GM23248 (cell line): Measurements from ENCODE around the gene SLIT3. TPM values are rescaled to one million over a fixed set of nuclear protein-coding genes. Genes with fewer than 3 reads are reported as not detected.

Experiments used
- DNase-seq: peaks from one replicate; pipeline ENCODE4 v3.0.0-alpha.2; 2015
- H2AFZ ChIP-seq: fragments of 200-600 bp; sonication (generic); 2 replicates; pipeline ENCODE4 v1.6.1; 2016; ENCODE audit warnings: antibody characterized with exemption
- H3F3A ChIP-seq: fragments of 200-600 bp; sonication (generic); 2 replicates; pipeline ENCODE4 v1.6.1; 2016; ENCODE audit warnings: mild to moderate bottlenecking, antibody characterized with exemption, mixed run types; ENCODE audit not compliant: insufficient read depth
- H3K27ac ChIP-seq: fragments of 200-600 bp; sonication (generic); 2 replicates; pipeline ENCODE4 v1.5.1; 2016; ENCODE audit warnings: mild to moderate bottlenecking
- H3K27me3 ChIP-seq: fragments of 200-600 bp; sonication (generic); replicated peaks from 2 replicates; pipeline ENCODE4 v1.6.1; 2016; ENCODE audit warnings: mild to moderate bottlenecking; ENCODE audit not compliant: insufficient read depth
- H3K36me3 ChIP-seq: fragments of 200-600 bp; sonication (generic); 2 replicates; pipeline ENCODE4 v1.6.1; 2016; ENCODE audit warnings: low read depth, mild to moderate bottlenecking
- H3K4me1 ChIP-seq: fragments of 200-600 bp; sonication (generic); 2 replicates; pipeline ENCODE4 v1.6.1; 2016; ENCODE audit warnings: mild to moderate bottlenecking; ENCODE audit not compliant: insufficient read depth
- H3K4me2 ChIP-seq: fragments of 200-600 bp; sonication (generic); one replicate; pipeline ENCODE4 v1.6.1; 2016; ENCODE audit warnings: mild to moderate bottlenecking; ENCODE audit not compliant: unreplicated experiment
- H3K4me3 ChIP-seq: fragments of 200-600 bp; sonication (generic); 2 replicates; pipeline ENCODE4 v1.5.1; 2016; ENCODE audit warnings: mild to moderate bottlenecking
- H3K79me2 ChIP-seq: fragments of 200-600 bp; sonication (generic); 2 replicates; pipeline ENCODE4 v1.6.1; 2016; ENCODE audit warnings: mild to moderate bottlenecking; ENCODE audit not compliant: insufficient read depth
- H3K9ac ChIP-seq: fragments of 200-600 bp; sonication (generic); 2 replicates; pipeline ENCODE4 v1.6.1; 2016; ENCODE audit warnings: mild to moderate bottlenecking
- H3K9me2 ChIP-seq: fragments of 200-600 bp; sonication (generic); 2 replicates; pipeline ENCODE4 v1.6.1; 2016; ENCODE audit warnings: mixed run types, mild to moderate bottlenecking, moderate library complexity; ENCODE audit not compliant: insufficient read depth
- H3K9me3 ChIP-seq: fragments of 200-600 bp; sonication (generic); one replicate; pipeline ENCODE4 v1.6.1; 2017; ENCODE audit warnings: low read depth
- H4K20me1 ChIP-seq: fragments of 200-600 bp; sonication (generic); 2 replicates; pipeline ENCODE4 v1.6.0; 2016; ENCODE audit not compliant: insufficient read depth
- EZH2 ChIP-seq: fragments of 200-600 bp; sonication (generic); IDR thresholded peaks from 2 replicates; pipeline ENCODE4 v1.6.1; 2018; ENCODE audit warnings: antibody characterized with exemption, mild to moderate bottlenecking; ENCODE audit not compliant: insufficient read depth, poor library complexity, severe bottlenecking
- EZH2phosphoT487 ChIP-seq: fragments of 200-600 bp; sonication (generic); IDR thresholded peaks from 2 replicates; pipeline ENCODE4 v1.6.1; 2018; ENCODE audit warnings: antibody characterized with exemption, moderate library complexity, mild to moderate bottlenecking, low read depth; ENCODE audit not compliant: insufficient read depth
- WGBS, 2 experiments: methylation state at CpG; one replicate each; pipeline ENCODE4 v1.1.6; 2015 to 2017; ENCODE audit warnings: low lambda C conversion rate in 2 of 2, low coverage in 1 of 2; ENCODE audit errors: missing lambda C conversion rate in 2 of 2; 5-methylcytosine and 5-hydroxymethylcytosine counted together
- in situ Hi-C: fragments of 300-500 bp; cut with MboI; formaldehyde crosslinking; loops from 2 replicates; pipeline ENCODE4 v1.15.0; 2020
- polyA plus RNA-seq: library from polyadenylated mRNA; unstranded; fragments of >200 nt; fragmentation: Nextera tagmentation; extraction: Ambion mirVana; gene quantifications from 2 replicates; pipeline ENCODE4 v1.2.1, GENCODE V29; 2016
- total RNA-seq: library from RNA; depleted of rRNA; stranded (reverse); fragments of >200 nt; shearing (Covaris generic); gene quantifications from 2 replicates; pipeline ENCODE4 v1.2.3, GENCODE V29; 2014

Gene SLIT3
- total and polyA plus RNA-seq, 2 experiments from 2014 or later: 61.9 to 100 TPM

GRCh38 chr5:169201597-169201996 lies 99.3 kb downstream of the SLIT3 start:
- Histone ChIP-seq H3K4me1 (no peaks in the 10 kb centered on the region), H3K27ac (no peak overlapping the region), H3K27me3 (no peaks in the 10 kb centered on the region), H4K20me1 (no peaks in the 10 kb centered on the region), H3K36me3 (no peaks in the 10 kb centered on the region), H3K4me2 (no peak overlapping the region), H2AFZ (no peak overlapping the region), H3K9me3 (no peaks in the 10 kb centered on the region), H3K9me2 (no peaks in the 10 kb centered on the region), H3K4me3 (no peak overlapping the region), H3K9ac (no peak overlapping the region), H3F3A (0 out of 2 replicates have a peak, but pooled peaks cover 3% of the 10 kb centered on the region), H3K79me2 (peaks cover 26% of the 10 kb centered on the region)
- in situ Hi-C loops: no loop called here
- DNase-seq: peak; percentile 31
- no peak for TF ChIP-seq EZH2phosphoT487
- no peak for TF ChIP-seq EZH2

GRCh38 chr5:169200125-169200778 lies 100.7 kb downstream of the SLIT3 start:
- Histone ChIP-seq H3K4me3 (no peak overlapping the region), H3K27ac (no peak overlapping the region), H3K4me1 (peaks cover 8% of the 10 kb centered on the region), H3K27me3 (no peaks in the 10 kb centered on the region), H3F3A (0 out of 2 replicates have a peak, but pooled peaks cover 5% of the 10 kb centered on the region), H3K36me3 (no peaks in the 10 kb centered on the region), H3K4me2 (no peak overlapping the region), H3K9me2 (no peaks in the 10 kb centered on the region), H4K20me1 (no peaks in the 10 kb centered on the region), H3K79me2 (0 out of 2 replicates have a peak, but pooled peaks cover 15% of the 10 kb centered on the region), H2AFZ (no peak overlapping the region), H3K9ac (no peak overlapping the region), H3K9me3 (no peaks in the 10 kb centered on the region)
- in situ Hi-C loops: no loop called here
- WGBS, 2 experiments: 55 to 60% methylated on average over 6 of the region's 6 CpGs
- TF ChIP-seq EZH2: no peak
- no peak for TF ChIP-seq EZH2phosphoT487
- peak; percentile 25 for DNase-seq

- Histone ChIP-seq H3F3A (0 out of 2 replicates have a peak, but pooled peaks cover 13% of the 10 kb centered on the region), H3K4me1 (peaks cover 11% of the 10 kb centered on the region), H4K20me1 (no peaks in the 10 kb centered on the region), H3K4me3 (no peak overlapping the region), H3K27ac (no peak overlapping the region), H3K9ac (no peak overlapping the region), H3K9me3 (no peaks in the 10 kb centered on the region), H3K4me2 (no peak overlapping the region), H3K27me3 (no peaks in the 10 kb centered on the region), H2AFZ (no peak overlapping the region), H3K79me2 (peaks cover 28% of the 10 kb centered on the region; the same call in 1 of the 2 replicates), H3K9me2 (no peaks in the 10 kb centered on the region), H3K36me3 (peaks cover 8% of the 10 kb centered on the region; the same call in 1 of the 2 replicates)
- WGBS, 2 experiments: 100% methylated on average over 1 of the region's 1 CpG
- DNase-seq: no peak
- no peak for TF ChIP-seq EZH2phosphoT487
- no peak for TF ChIP-seq EZH2
- in situ Hi-C loops: no loop called here
Measured at GRCh38 chr5:169197343-169197742, 103.6 kb downstream of the SLIT3 start.

GRCh38 chr5:169196059-169196458 lies 104.9 kb downstream of the SLIT3 start:
- Histone ChIP-seq H3K4me1 (peaks cover 14% of the 10 kb centered on the region), H2AFZ (no peak overlapping the region), H3K9me3 (no peaks in the 10 kb centered on the region), H3K36me3 (peaks cover 13% of the 10 kb centered on the region; the same call in 1 of the 2 replicates), H3K4me3 (no peak overlapping the region), H3K27ac (no peak overlapping the region), H3K4me2 (no peak overlapping the region), H3K79me2 (peaks cover 30% of the 10 kb centered on the region; the same call in 1 of the 2 replicates), H3K9ac (no peak overlapping the region), H4K20me1 (0 out of 2 replicates have a peak, but pooled peaks cover 4% of the 10 kb centered on the region), H3K9me2 (no peaks in the 10 kb centered on the region), H3F3A (0 out of 2 replicates have a peak, but pooled peaks cover 12% of the 10 kb centered on the region), H3K27me3 (no peaks in the 10 kb centered on the region)
- 79 to 84% methylated on average over 6 of the region's 6 CpGs for WGBS, 2 experiments
- TF ChIP-seq EZH2phosphoT487 (no peak), EZH2 (no peak)
- no peak for DNase-seq
- in situ Hi-C loops: no loop called here
